Measurements from ENCODE around the gene KCNH2. TPM values are rescaled to one million over a fixed set of nuclear protein-coding genes. Genes with fewer than 3 reads are reported as not detected.

The KCNH2 gene
- total RNA-seq, 1 donor from 2014 or later = 2.4 TPM

- peaks cover 59% of the 10 kb centered on the region for H3K27me3 ChIP-seq (ENCODE audit: low read depth)
Measured at GRCh38 chr7:150962290-150962552, 15.9 kb downstream of the KCNH2 start.

GRCh38 chr7:150961510-150962289 lies 16.4 kb downstream of the KCNH2 start:
- no peak for TF ChIP-seq CTCF (IDR thresholded peaks at IDR 0.05)
- intact Hi-C loops (cut with DNase I) = no loop called here
- peaks cover 22% of the 10 kb centered on the region for H3K4me1 ChIP-seq
- no peak for DNase-seq
- no peaks in the 10 kb centered on the region for H3K36me3 ChIP-seq
- H3K27me3 ChIP-seq (ENCODE audit: low read depth) = peaks cover 64% of the 10 kb centered on the region
- peak; percentile 10 to 27 for ATAC-seq
- H3K4me3 ChIP-seq = no peak overlapping the region
- H3K9me3 ChIP-seq = no peaks in the 10 kb centered on the region
- H3K27ac ChIP-seq = peak overlapping the region; percentile 31

More at GRCh38 chr7:150962290-150962552, 15.9 kb downstream of the KCNH2 start:
- Histone ChIP-seq H3K9me3 (no peaks in the 10 kb centered on the region), H3K4me1 (peaks cover 25% of the 10 kb centered on the region), H3K4me3 (no peak overlapping the region), H3K36me3 (no peaks in the 10 kb centered on the region), H3K27ac (peak overlapping the region; percentile 31)
- intact Hi-C loops (cut with DNase I) = no loop called here
- DNase-seq (no peak), ATAC-seq (no peak)
- no peak for TF ChIP-seq CTCF (IDR thresholded peaks at IDR 0.05)

- Histone ChIP-seq H3K4me1 (peaks cover 30% of the 10 kb centered on the region), H3K27me3 (ENCODE audit: low read depth) (peaks cover 73% of the 10 kb centered on the region), H3K36me3 (no peaks in the 10 kb centered on the region), H3K27ac (no peak overlapping the region), H3K9me3 (no peaks in the 10 kb centered on the region), H3K4me3 (no peak overlapping the region)
- DNase-seq = no peak
- no peak for ATAC-seq
- no peak for TF ChIP-seq CTCF (IDR thresholded peaks at IDR 0.05)
- intact Hi-C loops (cut with DNase I) = no loop called here
Measured at GRCh38 chr7:150959739-150960734, 18.1 kb downstream of the KCNH2 start.

- Histone ChIP-seq H3K27me3 (ENCODE audit: low read depth) (peaks cover 75% of the 10 kb centered on the region), H3K27ac (no peak overlapping the region), H3K9me3 (no peaks in the 10 kb centered on the region), H3K4me1 (peaks cover 23% of the 10 kb centered on the region), H3K36me3 (no peaks in the 10 kb centered on the region), H3K4me3 (no peak overlapping the region)
- no peak for TF ChIP-seq CTCF (IDR thresholded peaks at IDR 0.05)
- no peak for ATAC-seq
- no peak for DNase-seq
- intact Hi-C loops (cut with DNase I) = no loop called here
Measured at GRCh38 chr7:150959081-150959480, 19.0 kb downstream of the KCNH2 start.

- Histone ChIP-seq H3K4me3 (no peak overlapping the region), H3K27ac (no peak overlapping the region), H3K36me3 (no peaks in the 10 kb centered on the region), H3K27me3 (ENCODE audit: low read depth) (peaks cover 71% of the 10 kb centered on the region), H3K4me1 (peaks cover 23% of the 10 kb centered on the region), H3K9me3 (no peaks in the 10 kb centered on the region)
- no peak for TF ChIP-seq CTCF (IDR thresholded peaks at IDR 0.05)
- intact Hi-C loops (cut with DNase I) = no loop called here
- ATAC-seq (no peak), DNase-seq (no peak)
Measured at GRCh38 chr7:150958597-150958996, 19.5 kb downstream of the KCNH2 start.
